Measurements from ENCODE around the gene SNX8. TPM values are rescaled to one million over a fixed set of nuclear protein-coding genes. Genes with fewer than 3 reads are reported as not detected.

SNX8 gene
- total and polyA plus RNA-seq, 2 of the 13 experiments (the other 11 are each of a cell fraction or from before 2014, with no cell fraction given), result 20.6 to 45.2 TPM

DNA sequence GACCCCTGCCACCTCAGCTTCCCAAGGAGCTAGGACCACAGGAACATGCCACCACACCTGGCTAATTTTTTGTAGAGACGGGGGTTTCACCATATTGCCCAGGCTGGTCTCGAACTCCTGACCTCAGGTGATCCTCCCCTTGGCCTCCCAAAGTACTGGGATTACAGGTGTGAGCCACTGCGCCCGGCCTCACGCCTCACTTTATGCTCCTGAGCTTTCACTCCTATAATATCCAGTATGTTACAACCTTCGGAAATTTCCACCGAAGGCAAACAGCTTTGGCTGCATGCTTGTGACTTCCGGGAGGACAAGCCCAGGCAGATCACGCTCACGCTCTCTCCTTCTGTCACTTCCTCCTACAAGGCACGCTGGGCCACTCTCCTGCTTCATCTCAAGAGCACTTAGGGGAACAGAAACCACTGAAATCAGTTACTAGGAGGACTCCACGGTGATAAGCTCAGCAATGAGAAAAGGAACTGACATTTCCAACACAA is 77.1 kb downstream of the SNX8 start:
- FAIRE-seq, result no peak
- ChIA-PET CTCF (ENCODE audit: low intra/inter-chr PET ratio, low total read pairs) (no interaction called here), POLR2A (no interaction called here)
- Histone ChIP-seq H3K27ac (ENCODE audit: extremely low read length, insufficient read depth, low read length) (no peak overlapping the region), H4K20me1 (ENCODE audit: insufficient read depth, low read length) (no peaks in the 10 kb centered on the region), H3K9me3 (ENCODE audit: low read length) (no peaks in the 10 kb centered on the region), H3K36me3 (replicated peaks in 1 of 2; ENCODE audit: control insufficient read depth in 1 of 2, insufficient read depth in 2 of 2, low read length in 2 of 2) (peaks cover 6 to 35% of the 10 kb centered on the region in 2 experiments), H3K27me3 (ENCODE audit: control insufficient read depth in 1 of 2, insufficient read depth in 2 of 2, low read length in 2 of 2) (no peaks in the 10 kb centered on the region; a peak in 1 of 5 replicates), H3K9ac (ENCODE audit: insufficient read depth, low read depth, low read length) (no peak overlapping the region), H3K79me2 (ENCODE audit: insufficient read depth, low read length) (peaks cover 22% of the 10 kb centered on the region), H3K4me1 (ENCODE audit: insufficient read depth, low read length) (peaks cover 28% of the 10 kb centered on the region), H3K4me2 (ENCODE audit: low read depth, low read length) (no peak overlapping the region), H2AFZ (ENCODE audit: low read length) (no peak overlapping the region), H3K4me3 (replicated peaks in 1 of 3; ENCODE audit: insufficient read depth in 1 of 3, low read depth in 2 of 3, low read length in 3 of 3) (no peak overlapping the region)
- WGBS (ENCODE audit: low lambda C conversion rate), result 96% methylated on average over 12 of the region's 12 CpGs
- BruUV-seq (replicated peaks), result no TSS peak
- TF ChIP-seq, protein P1, sequence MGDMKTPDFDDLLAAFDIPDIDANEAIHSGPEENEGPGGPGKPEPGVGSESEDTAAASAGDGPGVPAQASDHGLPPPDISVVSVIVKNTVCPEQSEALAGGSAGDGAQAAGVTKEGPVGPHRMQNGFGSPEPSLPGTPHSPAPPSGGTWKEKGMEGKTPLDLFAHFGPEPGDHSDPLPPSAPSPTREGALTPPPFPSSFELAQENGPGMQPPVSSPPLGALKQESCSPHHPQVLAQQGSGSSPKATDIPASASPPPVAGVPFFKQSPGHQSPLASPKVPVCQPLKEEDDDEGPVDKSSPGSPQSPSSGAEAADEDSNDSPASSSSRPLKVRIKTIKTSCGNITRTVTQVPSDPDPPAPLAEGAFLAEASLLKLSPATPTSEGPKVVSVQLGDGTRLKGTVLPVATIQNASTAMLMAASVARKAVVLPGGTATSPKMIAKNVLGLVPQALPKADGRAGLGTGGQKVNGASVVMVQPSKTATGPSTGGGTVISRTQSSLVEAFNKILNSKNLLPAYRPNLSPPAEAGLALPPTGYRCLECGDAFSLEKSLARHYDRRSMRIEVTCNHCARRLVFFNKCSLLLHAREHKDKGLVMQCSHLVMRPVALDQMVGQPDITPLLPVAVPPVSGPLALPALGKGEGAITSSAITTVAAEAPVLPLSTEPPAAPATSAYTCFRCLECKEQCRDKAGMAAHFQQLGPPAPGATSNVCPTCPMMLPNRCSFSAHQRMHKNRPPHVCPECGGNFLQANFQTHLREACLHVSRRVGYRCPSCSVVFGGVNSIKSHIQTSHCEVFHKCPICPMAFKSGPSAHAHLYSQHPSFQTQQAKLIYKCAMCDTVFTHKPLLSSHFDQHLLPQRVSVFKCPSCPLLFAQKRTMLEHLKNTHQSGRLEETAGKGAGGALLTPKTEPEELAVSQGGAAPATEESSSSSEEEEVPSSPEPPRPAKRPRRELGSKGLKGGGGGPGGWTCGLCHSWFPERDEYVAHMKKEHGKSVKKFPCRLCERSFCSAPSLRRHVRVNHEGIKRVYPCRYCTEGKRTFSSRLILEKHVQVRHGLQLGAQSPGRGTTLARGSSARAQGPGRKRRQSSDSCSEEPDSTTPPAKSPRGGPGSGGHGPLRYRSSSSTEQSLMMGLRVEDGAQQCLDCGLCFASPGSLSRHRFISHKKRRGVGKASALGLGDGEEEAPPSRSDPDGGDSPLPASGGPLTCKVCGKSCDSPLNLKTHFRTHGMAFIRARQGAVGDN (CRISPR knock-in tag; IDR thresholded peaks at IDR 0.05), result peak; percentile 34
- no peak for TF ChIP-seq RFX5 (IDR thresholded peaks at IDR 0.05; ENCODE audit: low read depth, low read length)
- in situ Hi-C loops (cut with HindIII; ENCODE audit: extremely low pct_ligation_motif_present, low pct_unique_long_range_greater_than_20kb) (no loop called here), intact Hi-C loops (cut with micrococcal nuclease; ENCODE audit: unreplicated experiment) (no loop called here)
- no peak for ATAC-seq
- no peak for DNase-seq (ENCODE audit: low spot score)

GRCh38 chr7:2233926-2234325 is 80.3 kb downstream of the SNX8 start:
- Histone ChIP-seq H3K9ac (ENCODE audit: insufficient read depth, low read depth, low read length) (no peak overlapping the region), H2AFZ (ENCODE audit: low read length) (no peak overlapping the region), H3K4me3 (replicated peaks in 1 of 3; ENCODE audit: insufficient read depth in 1 of 3, low read depth in 2 of 3, low read length in 3 of 3) (no peak overlapping the region), H3K9me3 (ENCODE audit: low read length) (no peaks in the 10 kb centered on the region), H3K4me1 (ENCODE audit: insufficient read depth, low read length) (peaks cover 42% of the 10 kb centered on the region), H3K4me2 (ENCODE audit: low read depth, low read length) (no peak overlapping the region), H3K36me3 (replicated peaks in 1 of 2; ENCODE audit: control insufficient read depth in 1 of 2, insufficient read depth in 2 of 2, low read length in 2 of 2) (peaks cover 8 to 45% of the 10 kb centered on the region in 2 experiments), H4K20me1 (ENCODE audit: insufficient read depth, low read length) (peaks cover 3% of the 10 kb centered on the region; the same call in 1 of the 2 replicates), H3K27me3 (ENCODE audit: control insufficient read depth in 1 of 2, insufficient read depth in 2 of 2, low read length in 2 of 2) (no peaks in the 10 kb centered on the region), H3K27ac (ENCODE audit: extremely low read length, insufficient read depth, low read length) (no peak overlapping the region), H3K79me2 (ENCODE audit: insufficient read depth, low read length) (peaks cover 33% of the 10 kb centered on the region)
- CTCF ChIA-PET (ENCODE audit: low intra/inter-chr PET ratio, low total read pairs), result no interaction called here
- 95% methylated on average over 3 of the region's 3 CpGs for WGBS (ENCODE audit: low lambda C conversion rate)
- in situ Hi-C loops (cut with HindIII; ENCODE audit: extremely low pct_ligation_motif_present, low pct_unique_long_range_greater_than_20kb) (no loop called here), intact Hi-C loops (cut with micrococcal nuclease; ENCODE audit: unreplicated experiment) (no loop called here)
- no peak for ATAC-seq
- no TSS peak for BruUV-seq (replicated peaks)
- POLR2A ChIA-PET, result no interaction called here
- FAIRE-seq, result no peak
- no peak for DNase-seq (ENCODE audit: low spot score)
- TF ChIP-seq MXD1 (CRISPR knock-in tag; IDR thresholded peaks at IDR 0.05) (no peak), ELF1 (CRISPR knock-in tag; IDR thresholded peaks at IDR 0.05) (no peak), HDAC2 (CRISPR knock-in tag; IDR thresholded peaks at IDR 0.05) (no peak), RARA (CRISPR knock-in tag; IDR thresholded peaks at IDR 0.05) (no peak)
- TF ChIP-seq, protein P2, sequence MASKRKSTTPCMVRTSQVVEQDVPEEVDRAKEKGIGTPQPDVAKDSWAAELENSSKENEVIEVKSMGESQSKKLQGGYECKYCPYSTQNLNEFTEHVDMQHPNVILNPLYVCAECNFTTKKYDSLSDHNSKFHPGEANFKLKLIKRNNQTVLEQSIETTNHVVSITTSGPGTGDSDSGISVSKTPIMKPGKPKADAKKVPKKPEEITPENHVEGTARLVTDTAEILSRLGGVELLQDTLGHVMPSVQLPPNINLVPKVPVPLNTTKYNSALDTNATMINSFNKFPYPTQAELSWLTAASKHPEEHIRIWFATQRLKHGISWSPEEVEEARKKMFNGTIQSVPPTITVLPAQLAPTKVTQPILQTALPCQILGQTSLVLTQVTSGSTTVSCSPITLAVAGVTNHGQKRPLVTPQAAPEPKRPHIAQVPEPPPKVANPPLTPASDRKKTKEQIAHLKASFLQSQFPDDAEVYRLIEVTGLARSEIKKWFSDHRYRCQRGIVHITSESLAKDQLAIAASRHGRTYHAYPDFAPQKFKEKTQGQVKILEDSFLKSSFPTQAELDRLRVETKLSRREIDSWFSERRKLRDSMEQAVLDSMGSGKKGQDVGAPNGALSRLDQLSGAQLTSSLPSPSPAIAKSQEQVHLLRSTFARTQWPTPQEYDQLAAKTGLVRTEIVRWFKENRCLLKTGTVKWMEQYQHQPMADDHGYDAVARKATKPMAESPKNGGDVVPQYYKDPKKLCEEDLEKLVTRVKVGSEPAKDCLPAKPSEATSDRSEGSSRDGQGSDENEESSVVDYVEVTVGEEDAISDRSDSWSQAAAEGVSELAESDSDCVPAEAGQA (IDR thresholded peaks at IDR 0.05; ENCODE audit: low read depth), result no peak
- TF ChIP-seq, protein P2 (CRISPR knock-in tag; IDR thresholded peaks at IDR 0.05; ENCODE audit: borderline replicate concordance), result no peak

All from HepG2 (cell line).